T follicular helper cell (primary cell): ENCODE results near the gene ITPRIP.

Source experiments
- DNase-seq: peaks from one replicate; pipeline ENCODE4 v3.0.0-alpha.2; 2020; ENCODE audit warnings: low read depth
- total RNA-seq, 2 experiments: gene quantifications; one replicate each; lab custom pipeline; 2026; lab: John Stamatoyannopoulos, UW

The ITPRIP gene, protein sequence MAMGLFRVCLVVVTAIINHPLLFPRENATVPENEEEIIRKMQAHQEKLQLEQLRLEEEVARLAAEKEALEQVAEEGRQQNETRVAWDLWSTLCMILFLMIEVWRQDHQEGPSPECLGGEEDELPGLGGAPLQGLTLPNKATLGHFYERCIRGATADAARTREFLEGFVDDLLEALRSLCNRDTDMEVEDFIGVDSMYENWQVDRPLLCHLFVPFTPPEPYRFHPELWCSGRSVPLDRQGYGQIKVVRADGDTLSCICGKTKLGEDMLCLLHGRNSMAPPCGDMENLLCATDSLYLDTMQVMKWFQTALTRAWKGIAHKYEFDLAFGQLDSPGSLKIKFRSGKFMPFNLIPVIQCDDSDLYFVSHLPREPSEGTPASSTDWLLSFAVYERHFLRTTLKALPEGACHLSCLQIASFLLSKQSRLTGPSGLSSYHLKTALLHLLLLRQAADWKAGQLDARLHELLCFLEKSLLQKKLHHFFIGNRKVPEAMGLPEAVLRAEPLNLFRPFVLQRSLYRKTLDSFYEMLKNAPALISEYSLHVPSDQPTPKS
- 53.3 to 59.5 reads per million in 2 experiments for total RNA-seq

DNA sequence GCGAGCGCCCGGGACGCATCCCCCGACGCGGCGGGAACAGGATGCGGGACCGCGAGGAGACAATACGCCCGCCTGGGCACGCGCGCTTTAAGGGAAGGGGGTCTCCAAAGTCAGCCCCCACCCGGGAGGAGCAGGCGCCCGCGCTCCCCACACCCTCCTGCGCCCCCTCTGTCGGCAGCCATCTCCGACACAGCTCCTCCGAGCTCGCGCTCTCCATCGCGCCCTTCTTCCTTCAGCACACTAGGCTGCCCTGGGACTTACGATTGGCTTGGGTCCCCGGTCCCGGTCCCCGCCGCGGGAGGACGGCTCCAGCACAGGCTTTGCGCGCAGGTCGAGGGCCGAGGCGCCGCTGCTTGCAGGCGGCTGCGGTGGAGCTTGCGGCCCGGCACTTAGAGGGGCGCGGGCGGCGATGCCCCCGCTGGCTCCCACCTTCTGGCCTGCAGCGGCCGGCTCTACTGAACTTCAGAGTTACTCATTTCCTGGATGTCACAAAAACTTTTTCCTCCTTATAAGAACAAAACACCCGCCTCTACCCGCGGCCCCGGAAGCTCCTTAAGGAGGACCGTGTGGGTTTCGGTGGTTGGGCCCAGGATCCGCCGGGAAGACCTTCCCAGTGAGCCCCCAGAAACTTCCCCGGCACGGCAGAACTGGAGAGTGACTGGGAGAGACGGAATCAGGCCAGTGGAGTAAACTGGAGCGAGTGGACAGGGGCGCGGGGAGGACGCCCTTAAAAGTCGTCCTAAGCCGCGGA, at the start of gene ITPRIP:
Gene ITPRIP (minus strand): TSS at position 481 of the 751 bp plus-strand sequence. CDS start 22,414 bp downstream, outside the sequence.
- peak; percentile 62 for DNase-seq

DNA sequence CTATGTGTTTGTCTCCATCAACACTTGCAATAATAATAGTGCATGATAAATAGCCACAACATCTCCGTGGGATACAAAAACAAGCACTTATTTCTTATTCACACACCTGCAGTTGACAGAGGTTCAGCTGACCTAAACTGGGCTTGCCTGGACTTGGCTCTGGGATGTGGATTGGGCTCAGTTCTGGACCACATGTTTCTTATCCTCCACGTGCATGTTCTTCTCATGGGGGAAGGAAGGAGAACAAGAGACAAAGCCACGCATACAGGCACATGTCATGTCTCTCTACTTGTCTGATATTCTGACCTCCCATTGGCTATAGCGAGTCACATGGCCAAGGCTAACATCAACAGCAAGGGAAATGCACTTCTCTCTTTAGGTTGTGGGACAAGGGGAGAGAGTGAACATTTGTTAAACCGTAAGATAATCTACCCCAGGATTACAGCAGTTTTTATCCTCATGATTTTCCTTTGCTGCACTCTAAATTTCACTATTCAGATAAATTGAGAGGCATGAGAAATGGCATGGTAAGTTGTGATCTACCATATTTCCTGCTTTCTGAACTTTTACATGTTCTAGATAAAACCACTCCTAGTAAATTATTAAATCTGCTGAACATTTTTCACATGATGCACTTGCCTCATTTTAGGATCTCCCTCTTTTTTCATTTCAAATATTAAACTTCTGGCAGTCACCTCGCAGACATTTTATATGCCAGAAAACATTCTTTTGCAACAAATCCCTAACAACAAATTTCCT, 49.0 kb upstream of the ITPRIP start:
- DNase-seq: no peak

DNA sequence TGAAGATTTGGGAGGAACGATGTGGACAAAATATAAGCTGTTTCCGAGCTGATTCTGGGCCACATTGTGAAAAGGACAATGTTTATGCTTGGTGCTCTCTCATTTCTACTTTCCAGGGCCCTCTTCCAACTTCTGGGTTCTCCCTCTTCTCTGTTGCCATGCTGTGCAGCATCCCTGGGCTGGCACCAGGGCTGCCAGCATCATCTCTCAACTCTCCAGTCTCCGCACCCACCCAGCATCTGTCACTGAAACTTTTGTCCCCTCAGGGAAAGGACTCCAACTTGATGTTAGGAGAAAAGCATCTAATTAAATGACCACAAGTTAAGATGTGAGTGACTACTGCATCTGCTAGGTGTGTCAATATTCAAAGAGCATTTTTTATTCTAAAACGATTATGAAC, 42.1 kb upstream of the ITPRIP start:
- DNase-seq: no peak

DNA sequence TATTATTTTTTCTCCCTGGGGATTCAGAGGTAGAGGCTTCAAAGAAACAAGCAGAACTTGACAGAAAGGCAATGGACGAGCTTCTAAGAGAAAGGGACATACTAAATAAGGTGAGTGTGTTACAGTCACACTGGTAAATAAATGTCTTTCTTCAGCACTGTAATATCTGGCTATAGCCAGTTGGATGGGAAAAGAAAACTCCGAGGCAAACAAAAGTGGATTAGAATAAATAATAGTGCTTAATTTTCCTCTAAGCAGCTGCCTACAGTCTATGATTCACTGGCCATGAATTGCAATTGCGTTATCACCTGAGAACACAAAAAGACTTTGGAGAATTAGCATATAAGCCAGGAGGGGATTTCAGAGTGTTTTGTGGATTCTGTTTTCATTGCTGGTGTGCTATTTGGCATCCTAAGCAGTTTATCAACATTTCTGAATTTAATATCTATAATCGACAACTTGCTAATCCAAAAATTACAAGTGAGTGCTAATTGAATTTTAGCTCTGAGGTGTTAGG, 38.6 kb upstream of the ITPRIP start:
- no peak for DNase-seq

DNA sequence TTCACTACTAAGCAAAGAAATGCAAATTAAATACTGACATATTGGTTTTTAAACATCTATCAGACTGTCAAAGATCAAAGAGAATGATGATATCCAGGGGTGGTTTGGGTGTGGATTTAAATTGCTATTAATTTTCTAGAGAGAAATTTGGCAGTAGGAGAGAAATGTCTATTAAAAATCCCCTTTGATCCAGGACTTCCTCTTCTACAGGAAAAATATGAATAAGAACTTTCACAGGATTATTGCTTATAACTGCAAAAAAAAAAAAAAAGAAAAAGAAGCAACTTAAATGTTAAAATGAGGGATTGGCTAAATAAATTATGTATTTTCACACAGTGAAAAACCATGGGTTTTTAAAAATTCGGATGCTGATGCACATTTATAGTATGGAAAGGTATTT, 36.3 kb upstream of the ITPRIP start:
- no peak for DNase-seq

DNA sequence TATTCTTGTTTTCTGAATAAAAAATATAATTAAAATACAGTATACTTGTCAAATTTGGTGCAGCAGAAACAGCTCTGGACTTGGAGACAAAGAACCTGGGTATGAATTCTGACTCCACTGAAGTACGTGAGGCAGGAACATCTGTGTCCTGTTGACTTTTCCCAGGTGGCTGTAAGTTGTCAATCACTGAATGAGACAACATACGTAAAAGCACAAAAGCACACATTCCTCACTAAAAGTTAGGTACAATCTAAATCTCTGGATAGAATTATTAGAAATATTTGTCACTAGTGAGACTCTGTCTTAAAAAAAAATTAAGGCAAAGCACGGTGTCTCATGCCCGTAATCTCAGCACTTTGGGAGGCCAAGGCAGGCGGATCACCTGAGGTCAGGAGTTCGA, 33.5 kb upstream of the ITPRIP start:
- DNase-seq: no peak

DNA sequence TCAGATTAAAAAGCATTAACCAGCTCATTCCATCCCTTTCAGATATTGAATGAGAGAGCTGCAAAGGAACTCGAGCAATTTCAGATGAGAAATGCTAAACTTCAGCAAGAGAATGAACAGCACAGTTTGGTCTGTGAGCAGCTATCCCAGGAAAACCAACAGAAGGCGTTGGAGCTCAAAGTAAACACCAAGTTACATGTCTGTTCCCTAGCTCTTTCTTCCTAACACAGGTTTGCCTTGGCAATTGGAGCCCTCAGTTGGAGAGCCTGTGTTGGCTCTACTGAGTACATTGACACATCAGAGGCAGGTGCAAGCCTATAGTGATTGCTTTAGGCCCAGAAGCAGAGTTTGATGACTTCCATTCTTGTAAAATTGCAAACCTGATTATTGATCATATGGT, 30.1 kb upstream of the ITPRIP start:
- no peak for DNase-seq

DNA sequence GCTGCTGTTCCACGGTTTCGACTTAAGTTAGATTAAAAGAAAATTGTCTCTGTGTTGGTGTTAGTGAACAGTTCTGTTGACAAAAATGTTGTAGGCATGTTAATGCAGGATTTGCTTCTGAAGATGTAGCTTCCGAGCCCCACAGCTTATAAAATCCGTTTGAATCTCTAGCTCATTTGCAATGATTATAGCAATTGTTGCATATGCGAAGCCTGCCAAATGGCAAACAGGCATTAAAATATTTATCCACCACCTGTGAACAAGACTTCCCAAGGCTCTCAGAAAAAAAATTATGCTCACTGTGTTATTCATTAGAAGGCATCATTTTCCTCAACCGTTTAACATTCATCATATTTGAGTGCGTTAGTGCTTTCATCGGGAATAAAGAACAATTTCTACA, 29.6 kb upstream of the ITPRIP start:
- DNase-seq: no peak

DNA sequence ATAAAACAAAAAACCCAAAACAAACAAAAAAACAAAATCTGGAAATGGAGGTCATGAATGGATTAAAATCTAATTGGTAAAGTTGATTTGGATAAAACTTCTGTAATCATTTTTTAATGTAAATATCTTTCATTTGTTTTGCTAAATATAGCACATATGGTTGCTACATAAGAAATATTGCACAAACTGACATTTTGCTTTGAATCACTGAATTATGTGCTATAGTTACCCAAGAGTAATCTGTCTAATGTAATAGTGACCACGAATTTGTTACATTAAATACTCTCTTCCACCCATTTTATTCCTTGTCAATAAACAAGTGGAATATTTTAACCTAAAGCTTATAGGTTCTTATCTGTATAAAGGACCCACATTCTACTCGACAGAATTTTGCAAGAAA, 21.5 kb upstream of the ITPRIP start:
- no peak for DNase-seq

DNA sequence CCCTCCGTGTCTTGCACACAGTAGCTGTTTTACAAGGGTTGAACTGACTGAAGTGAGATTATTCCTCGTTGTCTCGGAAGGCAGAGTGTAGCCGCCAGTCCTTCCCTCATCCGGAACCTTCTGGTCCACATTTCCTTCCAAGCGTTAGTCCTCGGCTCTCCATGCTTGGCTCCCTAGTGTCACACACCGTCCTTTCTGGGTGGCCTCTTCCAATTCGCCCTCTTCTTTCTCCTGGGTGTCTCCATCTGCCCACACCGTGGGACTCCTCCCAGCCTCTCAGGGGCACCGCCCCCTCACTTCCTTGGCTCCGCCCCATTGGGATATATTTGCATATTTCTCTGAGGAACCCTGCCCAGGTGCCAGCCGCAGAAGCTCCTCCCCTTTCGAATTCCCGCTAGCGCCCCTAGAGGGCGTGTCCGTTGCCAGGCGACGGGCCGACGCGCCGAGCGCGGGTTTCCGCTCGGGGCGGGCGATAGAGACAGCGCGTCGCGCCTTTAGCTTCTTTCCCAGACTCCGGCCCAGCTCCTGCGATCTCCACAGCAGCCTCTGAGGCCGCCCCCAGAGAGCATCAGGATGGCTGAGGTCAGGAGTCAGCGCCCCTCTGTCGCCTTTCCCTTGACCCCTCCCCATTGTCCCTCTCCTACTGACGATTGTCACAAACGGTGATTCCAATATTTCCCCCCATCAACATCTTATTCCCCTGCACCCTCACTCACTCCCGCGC, 15.2 kb upstream of the ITPRIP start, which contains the start of gene CFAP58:
Gene CFAP58 (plus strand): TSS at position 509 of the 724 bp plus-strand sequence. CDS start 65 bp downstream, at position 574.
- DNase-seq: peak; percentile 87

DNA sequence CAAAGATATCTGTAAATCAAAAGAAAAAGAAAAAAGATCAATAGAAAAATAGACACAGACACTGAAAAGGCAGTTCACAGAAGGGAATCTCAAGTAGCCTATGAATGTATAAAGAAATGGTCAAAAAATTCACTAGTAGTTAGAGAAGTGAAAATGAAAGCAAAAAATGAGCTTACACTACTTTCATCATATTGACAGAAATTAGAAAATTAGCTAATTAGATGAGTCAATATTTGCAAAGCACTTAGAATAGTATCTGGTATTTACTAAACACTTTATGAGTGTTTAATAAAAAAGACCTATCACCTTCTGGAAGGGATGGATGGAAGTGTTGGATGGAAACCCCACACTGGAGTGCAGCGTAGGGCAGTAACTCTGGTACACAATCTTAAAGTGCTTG, 13.7 kb upstream of the ITPRIP start:
- DNase-seq: no peak

DNA sequence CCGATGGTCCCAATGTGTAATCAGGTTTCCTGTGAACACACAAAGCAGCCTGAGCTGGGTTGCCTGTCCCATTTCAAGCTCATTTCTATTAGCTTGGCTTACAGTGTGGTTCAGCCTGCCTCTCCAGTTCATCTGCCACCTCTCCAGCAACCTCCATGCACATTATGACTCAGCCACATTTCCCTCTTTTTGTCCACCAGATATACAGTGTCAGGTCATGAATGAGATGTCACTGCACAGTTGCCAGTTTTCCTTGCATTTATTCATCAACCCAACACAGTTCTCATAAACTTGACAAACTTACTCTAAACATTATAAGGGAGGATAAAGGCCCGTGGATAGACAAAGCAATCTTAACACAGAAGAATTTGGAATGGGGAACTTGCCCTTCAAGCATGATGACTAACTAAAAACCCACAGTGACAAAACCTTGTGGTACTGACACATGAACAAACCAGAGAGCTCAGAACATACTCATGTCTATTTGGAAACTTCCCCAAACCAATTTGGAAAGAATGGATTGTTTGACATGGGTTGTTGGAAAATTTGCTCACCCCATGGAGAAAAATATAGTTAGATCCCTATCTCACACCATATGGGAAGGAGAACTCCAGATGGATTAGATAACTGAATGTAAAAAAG, 12.9 kb upstream of the ITPRIP start:
- no peak for DNase-seq

DNA sequence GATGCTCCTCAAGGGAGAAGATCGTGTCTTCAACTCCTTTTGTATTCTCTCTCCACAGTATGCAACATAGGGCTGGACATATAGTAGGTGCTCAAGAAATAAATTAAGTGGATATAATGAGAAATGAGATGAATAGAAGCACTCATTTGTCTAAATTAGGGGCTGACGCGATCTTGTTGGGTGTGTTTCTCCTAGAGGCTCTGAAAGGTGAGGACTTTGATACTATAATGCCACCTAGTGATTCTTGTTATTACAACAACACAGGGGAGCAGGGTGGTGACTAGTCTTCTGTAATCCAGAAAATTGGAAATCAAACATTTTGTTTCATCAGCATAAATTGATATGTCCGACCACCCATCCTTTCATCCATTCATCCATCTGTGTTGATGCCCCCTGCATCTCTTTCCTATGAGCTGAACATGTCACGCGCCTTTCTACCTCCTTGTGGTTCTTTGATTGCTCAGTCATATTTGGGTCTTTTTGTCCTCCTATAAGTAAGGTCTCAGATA, 11.9 kb upstream of the ITPRIP start:
- DNase-seq: no peak

DNA sequence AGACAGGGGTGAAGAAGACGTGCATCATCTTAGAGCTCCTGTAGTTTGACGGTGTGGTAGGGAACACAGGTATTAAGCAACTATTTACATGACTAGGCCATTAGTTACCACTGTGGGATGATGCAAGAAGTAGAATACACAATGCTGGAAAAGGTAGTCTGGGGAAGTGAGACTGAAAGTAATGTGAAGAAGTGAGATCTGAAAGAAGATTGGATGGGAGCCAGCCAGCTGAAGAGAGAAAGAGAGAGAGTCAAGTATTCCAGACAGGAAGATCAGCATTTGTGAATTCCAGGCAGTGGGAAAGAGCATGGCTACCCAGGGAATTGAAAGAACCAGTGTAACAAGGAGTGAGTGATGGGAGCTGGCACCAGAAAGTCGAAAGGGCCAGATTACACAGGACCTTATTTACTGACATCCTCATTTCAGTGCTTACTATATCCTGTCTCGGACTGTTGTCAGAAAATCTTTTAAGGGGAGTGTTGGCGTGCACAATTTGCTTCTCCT, 11.4 kb upstream of the ITPRIP start:
- DNase-seq: no peak

DNA sequence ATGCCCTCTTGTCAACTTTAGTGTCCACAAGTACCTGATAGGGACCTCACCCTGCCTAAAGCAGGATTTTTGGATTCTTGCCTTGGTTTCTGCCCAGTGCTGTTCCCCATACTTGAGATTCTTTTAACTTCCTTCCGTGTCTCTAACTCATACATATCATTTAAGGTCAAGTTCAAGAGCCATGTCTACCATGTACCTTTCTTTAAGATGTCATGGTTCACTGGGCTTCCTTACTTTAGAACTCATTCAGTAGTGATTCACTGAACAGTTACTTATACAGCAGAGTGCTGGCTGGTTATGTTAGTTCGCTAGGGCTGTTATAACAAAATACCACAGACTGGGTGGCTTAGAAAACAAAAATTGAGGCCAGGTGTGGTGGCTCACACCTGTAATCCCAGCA, 10.3 kb upstream of the ITPRIP start:
- no peak for DNase-seq

DNA sequence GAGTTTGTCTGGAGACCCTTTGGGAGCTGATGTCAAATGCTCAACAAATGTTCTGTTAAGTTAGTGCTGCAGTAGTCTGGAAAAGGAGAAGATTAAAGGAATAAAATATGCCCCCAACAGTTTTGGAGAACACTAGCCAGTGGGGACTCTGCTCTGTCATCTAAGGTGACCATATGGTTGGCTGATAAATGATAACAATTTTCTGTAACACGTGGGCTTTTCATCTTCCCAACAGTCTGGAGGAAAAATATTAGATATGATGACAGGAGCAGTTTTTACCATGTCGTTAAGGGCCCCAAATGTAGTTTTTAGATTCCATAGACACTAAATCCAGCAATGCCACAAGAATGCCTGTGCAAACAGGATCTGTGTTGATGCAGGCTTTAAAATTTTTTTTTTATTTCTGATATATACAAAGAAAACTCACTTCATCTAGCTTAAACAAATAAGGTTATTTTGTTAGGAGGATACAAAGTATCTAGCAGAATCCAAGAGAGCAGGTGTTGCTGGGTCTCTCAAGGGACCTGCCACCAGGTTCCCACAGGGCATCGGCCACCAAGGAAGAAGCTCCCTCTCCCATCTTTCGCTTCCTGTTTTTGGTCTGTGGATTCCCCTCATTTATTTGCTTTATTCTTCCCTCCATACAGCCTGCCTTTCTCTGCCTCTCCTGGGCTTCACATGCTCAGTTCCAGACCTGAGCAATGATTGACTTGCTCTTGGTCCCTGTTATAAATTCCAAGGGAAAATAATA, 9.2 kb upstream of the ITPRIP start:
- DNase-seq: no peak

DNA sequence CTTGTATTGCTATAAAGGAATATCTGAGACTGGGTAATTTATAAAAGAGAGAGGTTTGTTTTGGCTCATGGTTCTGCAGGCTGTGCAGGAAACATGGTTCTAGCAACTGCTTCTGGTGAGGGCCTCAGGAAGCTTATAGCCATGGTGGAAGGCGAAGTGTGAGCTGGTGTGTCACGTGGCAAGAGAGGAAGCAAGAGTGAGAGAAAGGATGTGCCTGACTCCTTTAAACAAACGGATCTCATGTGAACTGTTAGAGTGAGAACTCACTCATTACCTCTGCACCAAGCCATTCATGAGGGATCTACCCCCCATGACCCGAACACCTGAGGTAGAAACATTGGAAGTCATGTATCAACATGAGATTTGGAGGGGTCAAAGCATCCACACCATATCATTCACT, 7.7 kb upstream of the ITPRIP start:
- DNase-seq: no peak

DNA sequence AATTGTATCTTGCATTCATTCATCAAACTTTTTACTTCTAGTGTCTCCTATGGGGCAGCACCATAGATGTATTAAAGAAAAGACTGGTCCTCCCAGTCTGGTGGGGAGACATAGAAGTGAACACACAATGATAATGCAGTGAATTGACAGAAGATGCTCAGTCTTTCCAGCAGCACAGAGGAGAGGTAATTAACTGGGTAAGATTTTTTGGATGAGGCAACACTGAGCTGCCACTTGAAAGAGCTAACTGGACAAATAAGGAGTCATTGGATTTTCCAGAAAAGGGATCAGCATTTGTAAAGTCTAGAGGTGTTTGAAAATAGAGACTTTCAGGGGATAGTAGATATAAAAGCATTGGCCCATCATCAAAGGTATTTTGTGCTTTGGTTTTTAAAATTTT, 7.2 kb upstream of the ITPRIP start:
- DNase-seq: no peak

DNA sequence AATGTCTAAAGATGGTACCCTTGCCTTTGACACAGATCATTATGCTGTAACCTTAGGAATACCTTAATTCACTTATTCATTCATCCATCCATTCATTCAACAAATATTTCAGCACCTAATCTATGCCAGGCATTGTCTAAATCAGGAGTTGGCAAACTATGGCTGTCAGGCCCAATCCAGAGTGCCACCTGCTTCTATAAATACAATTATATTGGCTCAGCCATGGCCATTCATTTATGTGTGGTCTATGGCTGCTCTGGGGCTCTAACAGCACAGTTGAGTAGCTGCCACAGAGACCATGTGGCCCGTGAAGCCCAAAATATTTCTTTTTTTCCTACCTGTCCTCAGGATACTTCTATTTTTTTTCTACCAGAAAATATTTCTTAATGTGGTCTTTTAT, 6.0 kb upstream of the ITPRIP start:
- no peak for DNase-seq
